ENCODE results near the gene COL6A2. TPM values are rescaled to one million over a fixed set of nuclear protein-coding genes. Genes with fewer than 3 reads are reported as not detected.

The COL6A2 gene
- total RNA-seq, result 12.6 TPM

- Histone ChIP-seq H3K27me3 (ENCODE audit: insufficient read depth, low read length) (peaks cover 30% of the 10 kb centered on the region), H3K4me1 (ENCODE audit: insufficient read depth, low read length) (no peaks in the 10 kb centered on the region), H3K4me3 (ENCODE audit: low read length) (peak within 1 kb of the TSS; percentile 16), H3K9me3 (ENCODE audit: low read depth, low read length) (peaks cover 7% of the 10 kb centered on the region)
Measured at GRCh38 chr21:46097336-46098293, at the start of gene COL6A2. Gene COL6A2, plus strand, starts transcription at chr21:46098112.

- Histone ChIP-seq H3K4me3 (ENCODE audit: low read length) (no peak overlapping the region), H3K9me3 (ENCODE audit: low read depth, low read length) (no peaks in the 10 kb centered on the region), H3K4me1 (ENCODE audit: insufficient read depth, low read length) (no peaks in the 10 kb centered on the region), H3K27me3 (ENCODE audit: insufficient read depth, low read length) (no peaks in the 10 kb centered on the region)
Measured at GRCh38 chr21:46048926-46049889, 48.7 kb upstream of the COL6A2 start.

- Histone ChIP-seq H3K27me3 (ENCODE audit: insufficient read depth, low read length) (no peaks in the 10 kb centered on the region), H3K4me1 (ENCODE audit: insufficient read depth, low read length) (no peaks in the 10 kb centered on the region), H3K9me3 (ENCODE audit: low read depth, low read length) (no peaks in the 10 kb centered on the region), H3K4me3 (ENCODE audit: low read length) (no peak overlapping the region)
Measured at GRCh38 chr21:46049890-46050667, 47.8 kb upstream of the COL6A2 start.

GRCh38 chr21:46050668-46051378 is 47.1 kb upstream of the COL6A2 start:
- H3K9me3 ChIP-seq (ENCODE audit: low read depth, low read length), result no peaks in the 10 kb centered on the region
- no peaks in the 10 kb centered on the region for H3K4me1 ChIP-seq (ENCODE audit: insufficient read depth, low read length)
- no peak overlapping the region for H3K4me3 ChIP-seq (ENCODE audit: low read length)
- no peaks in the 10 kb centered on the region for H3K27me3 ChIP-seq (ENCODE audit: insufficient read depth, low read length)

GRCh38 chr21:46051379-46051770 is 46.5 kb upstream of the COL6A2 start:
- no peaks in the 10 kb centered on the region for H3K4me1 ChIP-seq (ENCODE audit: insufficient read depth, low read length)
- no peaks in the 10 kb centered on the region for H3K9me3 ChIP-seq (ENCODE audit: low read depth, low read length)
- no peak overlapping the region for H3K4me3 ChIP-seq (ENCODE audit: low read length)
- H3K27me3 ChIP-seq (ENCODE audit: insufficient read depth, low read length), result no peaks in the 10 kb centered on the region

GRCh38 chr21:46051821-46052675 is 45.9 kb upstream of the COL6A2 start:
- no peaks in the 10 kb centered on the region for H3K9me3 ChIP-seq (ENCODE audit: low read depth, low read length)
- H3K27me3 ChIP-seq (ENCODE audit: insufficient read depth, low read length), result no peaks in the 10 kb centered on the region
- peaks cover under 1% of the 10 kb centered on the region for H3K4me1 ChIP-seq (ENCODE audit: insufficient read depth, low read length)
- no peak overlapping the region for H3K4me3 ChIP-seq (ENCODE audit: low read length)

GRCh38 chr21:46052703-46053651 is 44.9 kb upstream of the COL6A2 start:
- peaks cover 6% of the 10 kb centered on the region for H3K4me1 ChIP-seq (ENCODE audit: insufficient read depth, low read length)
- no peak overlapping the region for H3K4me3 ChIP-seq (ENCODE audit: low read length)
- no peaks in the 10 kb centered on the region for H3K27me3 ChIP-seq (ENCODE audit: insufficient read depth, low read length)
- H3K9me3 ChIP-seq (ENCODE audit: low read depth, low read length), result no peaks in the 10 kb centered on the region

- H3K27me3 ChIP-seq (ENCODE audit: insufficient read depth, low read length), result no peaks in the 10 kb centered on the region
- H3K4me3 ChIP-seq (ENCODE audit: low read length), result no peak overlapping the region
- peaks cover 6% of the 10 kb centered on the region for H3K4me1 ChIP-seq (ENCODE audit: insufficient read depth, low read length)
- H3K9me3 ChIP-seq (ENCODE audit: low read depth, low read length), result no peaks in the 10 kb centered on the region
Measured at GRCh38 chr21:46054031-46054430, 43.9 kb upstream of the COL6A2 start.

- Histone ChIP-seq H3K27me3 (ENCODE audit: insufficient read depth, low read length) (no peaks in the 10 kb centered on the region), H3K4me3 (ENCODE audit: low read length) (no peak overlapping the region), H3K4me1 (ENCODE audit: insufficient read depth, low read length) (peaks cover 6% of the 10 kb centered on the region), H3K9me3 (ENCODE audit: low read depth, low read length) (no peaks in the 10 kb centered on the region)
Measured at GRCh38 chr21:46054451-46054881, 43.4 kb upstream of the COL6A2 start.

- Histone ChIP-seq H3K27me3 (ENCODE audit: insufficient read depth, low read length) (peaks cover 4% of the 10 kb centered on the region), H3K4me1 (ENCODE audit: insufficient read depth, low read length) (peaks cover 6% of the 10 kb centered on the region), H3K4me3 (ENCODE audit: low read length) (no peak overlapping the region), H3K9me3 (ENCODE audit: low read depth, low read length) (no peaks in the 10 kb centered on the region)
Measured at GRCh38 chr21:46055863-46056281, 42.0 kb upstream of the COL6A2 start.

GRCh38 chr21:46056450-46056903 is 41.4 kb upstream of the COL6A2 start:
- Histone ChIP-seq H3K27me3 (ENCODE audit: insufficient read depth, low read length) (peaks cover 4% of the 10 kb centered on the region), H3K9me3 (ENCODE audit: low read depth, low read length) (no peaks in the 10 kb centered on the region), H3K4me3 (ENCODE audit: low read length) (no peak overlapping the region), H3K4me1 (ENCODE audit: insufficient read depth, low read length) (peaks cover 6% of the 10 kb centered on the region)

- Histone ChIP-seq H3K9me3 (ENCODE audit: low read depth, low read length) (no peaks in the 10 kb centered on the region), H3K4me1 (ENCODE audit: insufficient read depth, low read length) (peaks cover 6% of the 10 kb centered on the region), H3K27me3 (ENCODE audit: insufficient read depth, low read length) (peaks cover 4% of the 10 kb centered on the region), H3K4me3 (ENCODE audit: low read length) (no peak overlapping the region)
Measured at GRCh38 chr21:46057111-46057709, 40.7 kb upstream of the COL6A2 start.
